GM12878 (cell line): Measurements from ENCODE around the gene CFAP61. TPM values are rescaled to one million over a fixed set of nuclear protein-coding genes. Genes with fewer than 3 reads are reported as not detected.

Source experiments
- ATAC-seq: fragments of 200-7000 bp; cut with Tn5 transposase; 3 replicates; pipeline ENCODE4 v1.9.1; 2020; ENCODE audit warnings: mild to moderate bottlenecking, moderate library complexity
- BruUV-seq: library from RNA; stranded (reverse); fragments of 400-500 nt; replicated peaks from 2 replicates; lab custom pipeline; 2021; lab: Mats Ljungman, UMichigan
- CTCF ChIA-PET: fragments of 300-600 bp; sonication (Branson Sonifier 250); formaldehyde crosslinking; extraction: SDS; loops from one replicate; lab custom pipeline; 2021; ENCODE audit warnings: inconsistent platforms; lab: Yijun Ruan, JAX
- POLR2A ChIA-PET: fragments of 350-600 bp; formaldehyde crosslinking; extraction: SDS; loops from one replicate; lab custom pipeline; 2021; ENCODE audit warnings: inconsistent platforms; lab: Charles Lee
- RAD21 ChIA-PET: fragments of 300-600 bp; sonication (Branson Sonifier 250); formaldehyde crosslinking; loops from one replicate; lab custom pipeline; 2023; ENCODE audit warnings: antibody characterized with exemption; ENCODE audit not compliant: unreplicated experiment; lab: Charles Lee
- SMC1A ChIA-PET: fragments of 300-600 bp; sonication (Branson Sonifier 250); formaldehyde crosslinking; loops from one replicate; lab custom pipeline; 2023; ENCODE audit not compliant: unreplicated experiment, uncharacterized antibody; lab: Charles Lee
- DNase-seq: peaks from one replicate; pipeline ENCODE4 v3.0.0-alpha.2; 2011; ENCODE audit warnings: low read depth, low spot score
- FAIRE-seq: peaks from 3 replicates; lab custom pipeline; 2011; peaks lifted over from hg19 to GRCh38; lab: Jason Lieb, UNC
- H2AFZ ChIP-seq: 2 replicates; pipeline ENCODE4 v1.6.0; 2011; ENCODE audit warnings: low read depth, low read length, control low read depth; ENCODE audit not compliant: control insufficient read depth
- H3K27ac ChIP-seq: 2 replicates; pipeline ENCODE4 v1.5.1; 2011; ENCODE audit warnings: control low read depth; ENCODE audit not compliant: control insufficient read depth, insufficient read depth
- H3K27me3 ChIP-seq, 2 experiments: replicated peaks in 1 of 2; 2 replicates each; pipeline versions ENCODE4 v1.6.0 to v1.6.1; 2011; ENCODE audit warnings: low read length in 1 of 2; ENCODE audit not compliant: control insufficient read depth in 2 of 2, insufficient read depth in 2 of 2
- H3K36me3 ChIP-seq, 2 experiments: 2 replicates each; pipeline ENCODE4 v1.5.1; 2011; ENCODE audit warnings: low read length in 1 of 2; ENCODE audit not compliant: control insufficient read depth in 2 of 2, insufficient read depth in 2 of 2
- H3K4me1 ChIP-seq: 2 replicates; pipeline ENCODE4 v1.6.1; 2011; ENCODE audit warnings: mild to moderate bottlenecking, low read length, moderate library complexity, mixed read lengths; ENCODE audit not compliant: control insufficient read depth, insufficient read depth
- H3K4me2 ChIP-seq: 2 replicates; pipeline ENCODE4 v1.6.0; 2011; ENCODE audit warnings: control low read depth; ENCODE audit not compliant: control insufficient read depth, insufficient read depth
- H3K4me3 ChIP-seq: fragments of 200-600 bp; sonication (generic); 2 replicates; pipeline ENCODE4 v1.5.1; 2016
- H3K79me2 ChIP-seq: 2 replicates; pipeline ENCODE4 v1.6.0; 2011; ENCODE audit warnings: low read length; ENCODE audit not compliant: control insufficient read depth, insufficient read depth
- H3K9ac ChIP-seq: 2 replicates; pipeline ENCODE4 v1.8.0; 2011; ENCODE audit warnings: low read length, control low read depth, mixed read lengths; ENCODE audit not compliant: control insufficient read depth, insufficient read depth
- H3K9me3 ChIP-seq: replicated peaks from 3 replicates; pipeline ENCODE4 v1.5.1; 2011; ENCODE audit warnings: mild to moderate bottlenecking, low read length; ENCODE audit not compliant: control insufficient read depth, insufficient read depth
- H4K20me1 ChIP-seq: 2 replicates; pipeline ENCODE4 v1.6.0; 2011; ENCODE audit not compliant: control insufficient read depth, insufficient read depth
- ATF7 ChIP-seq: fragments of 450-650 bp; IDR thresholded peaks from 2 replicates; pipeline ENCODE4 v1.6.1; 2016; ENCODE audit warnings: low read depth, mild to moderate bottlenecking
- BCL11A ChIP-seq: IDR thresholded peaks from 2 replicates; pipeline ENCODE4 v1.6.1; 2011; ENCODE audit warnings: low read depth, low read length
- EP300 ChIP-seq, 2 experiments: fragments of 150-350 bp in 1 of 2; IDR thresholded peaks; 2 replicates each; pipeline ENCODE4 v1.6.1; 2011 to 2012; ENCODE audit warnings: low read depth in 2 of 2, low read length in 2 of 2, borderline replicate concordance in 1 of 2, improper control_type of control experiment in 1 of 2, inconsistent platforms in 1 of 2; ENCODE audit not compliant: control insufficient read depth in 1 of 2
- GABPA ChIP-seq: IDR thresholded peaks from 2 replicates; pipeline ENCODE4 v1.6.1; 2014; ENCODE audit warnings: antibody characterized with exemption, low read depth, mild to moderate bottlenecking, inconsistent platforms
- KAT2A ChIP-seq: conservative IDR thresholded peaks from 2 replicates; pipeline ENCODE4 v1.6.1; 2011; ENCODE audit warnings: low read depth, low read length; ENCODE audit not compliant: control insufficient read depth
- MEF2B ChIP-seq: fragments of 450-650 bp; IDR thresholded peaks from 2 replicates; pipeline ENCODE4 v1.6.1; 2018; ENCODE audit warnings: mild to moderate bottlenecking, moderate library complexity; ENCODE audit not compliant: partially characterized antibody, poor library complexity, severe bottlenecking
- MTA2 ChIP-seq: fragments of 450-650 bp; IDR thresholded peaks from 2 replicates; pipeline ENCODE4 v1.6.1; 2016; ENCODE audit warnings: low read depth, mild to moderate bottlenecking, moderate library complexity
- MXI1 ChIP-seq: fragments of 150-350 bp; IDR thresholded peaks from 2 replicates; pipeline ENCODE4 v1.6.1; 2011; ENCODE audit warnings: low read depth, mild to moderate bottlenecking, inconsistent platforms, low read length, improper control_type of control experiment
- MYB ChIP-seq: fragments of 150-350 bp; IDR thresholded peaks from 2 replicates; pipeline ENCODE4 v1.6.1; 2014; ENCODE audit warnings: mild to moderate bottlenecking, low read depth, low read length, borderline replicate concordance
- NFIC ChIP-seq: IDR thresholded peaks from 2 replicates; pipeline ENCODE4 v1.6.1; 2012; ENCODE audit warnings: low read depth, mild to moderate bottlenecking, inconsistent platforms, low read length, moderate library complexity
- NFXL1 ChIP-seq: fragments of 450-650 bp; IDR thresholded peaks from 2 replicates; pipeline ENCODE4 v1.6.1; 2017; ENCODE audit warnings: antibody characterized with exemption, mild to moderate bottlenecking, borderline replicate concordance
- NR2C2 ChIP-seq: IDR thresholded peaks from 2 replicates; pipeline ENCODE4 v1.6.1; 2011; ENCODE audit warnings: borderline replicate concordance, low read depth; ENCODE audit not compliant: control insufficient read depth, insufficient read length
- POLR2A ChIP-seq: IDR thresholded peaks from 2 replicates; pipeline ENCODE4 v1.6.1; 2011; ENCODE audit warnings: low read depth, mild to moderate bottlenecking, low read length
- SUZ12 ChIP-seq: fragments of 200-600 bp; sonication (generic); IDR thresholded peaks from one replicate; pipeline ENCODE4 v1.6.1; 2018; ENCODE audit warnings: antibody characterized with exemption, mild to moderate bottlenecking; ENCODE audit not compliant: unreplicated experiment
- TBL1XR1 ChIP-seq: IDR thresholded peaks from 2 replicates; pipeline ENCODE4 v1.6.1; 2012; ENCODE audit warnings: low read depth, low read length, improper control_type of control experiment
- YY1 ChIP-seq: IDR thresholded peaks from 2 replicates; pipeline ENCODE4 v1.6.1; 2011; ENCODE audit warnings: low read depth, mild to moderate bottlenecking, low read length
- WGBS: methylation state at CpG from one replicate; pipeline ENCODE4 v1.1.6; 2016; ENCODE audit warnings: low lambda C conversion rate; ENCODE audit not compliant: insufficient replicate concordance, insufficient coverage; ENCODE audit errors: missing lambda C conversion rate; 5-methylcytosine and 5-hydroxymethylcytosine counted together
- in situ Hi-C: fragments of 300-500 bp; cut with MboI; formaldehyde crosslinking; loops from 9 replicates; pipeline ENCODE4 v1.14.3; 2018; ENCODE audit warnings: mixed read lengths
- intact Hi-C: fragments of 100-400 bp; cut with micrococcal nuclease; formaldehyde crosslinking; loops from one replicate; pipeline ENCODE4 v1.14.2; 2022; ENCODE audit not compliant: unreplicated experiment
- polyA plus RNA-seq, 11 experiments: library from polyadenylated mRNA; depleted of rRNA in 4 of 11; unstranded in 6 of 11; stranded (reverse) in 5 of 11; fragments of >200 nt; fragmentation: Nextera tagmentation in 4 of 11; fragmentation: Illumina TruSeq in 1 of 11; extraction: Ambion mirVana in 4 of 11; extraction: Trizol in 1 of 11; gene quantifications; 1 replicate in 1 of 11; 2 replicates in 10 of 11; pipeline versions ENCODE4 v1.2.1 to v1.2.3, GENCODE V29; 2011 to 2016; ENCODE audit warnings: inconsistent platforms in 2 of 11, missing spikeins in 2 of 11, low read depth in 1 of 11
- total RNA-seq, 4 experiments: library from RNA; depleted of rRNA in 3 of 4; stranded (reverse); fragments of >200 nt in 3 of 4; fragmentation: Illumina TruSeq in 1 of 4; extraction: Trizol in 1 of 4; gene quantifications; 2 replicates each; pipeline versions ENCODE4 v1.2.1 to v1.2.3, GENCODE V29; 2013 to 2021
- TF ChIP-seq, protein P1 (sequence below): fragments of 450-650 bp; IDR thresholded peaks from 2 replicates; pipeline ENCODE4 v1.6.1; 2017; ENCODE audit warnings: antibody characterized with exemption, mild to moderate bottlenecking, moderate library complexity
- TF ChIP-seq, protein P2 (sequence below): IDR thresholded peaks from 2 replicates; pipeline ENCODE4 v1.6.1; 2011; ENCODE audit warnings: low read depth, mild to moderate bottlenecking, low read length, moderate library complexity, borderline replicate concordance; ENCODE audit errors: extremely low read depth

The CFAP61 gene
- total and polyA plus RNA-seq, 10 of the 15 experiments (the other 5 are each of a cell fraction or from before 2014, with no cell fraction given): 0.11 to 0.41 (median 0.24) TPM; not detected in 7

DNA sequence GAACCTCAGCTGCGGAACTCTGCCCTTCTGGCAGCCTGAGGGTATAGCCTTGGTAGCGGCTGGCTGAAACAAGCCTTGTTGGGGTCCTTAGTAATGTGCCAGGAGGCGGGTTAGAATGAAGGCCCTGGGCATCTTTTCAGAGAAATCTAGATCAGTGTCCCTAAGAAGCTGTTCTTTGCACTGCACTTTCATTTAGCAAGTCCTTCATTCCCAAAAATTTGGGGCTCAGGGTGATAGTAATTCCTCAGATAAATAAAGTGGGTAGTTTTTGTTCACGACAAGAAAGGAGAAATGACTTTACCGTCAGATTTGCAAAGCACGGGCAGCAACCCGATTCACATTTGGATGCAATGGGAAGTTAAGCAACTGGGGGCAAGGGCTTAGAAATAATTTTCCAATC is 318.8 kb downstream of the CFAP61 start (continued):
- TF ChIP-seq, protein P1, sequence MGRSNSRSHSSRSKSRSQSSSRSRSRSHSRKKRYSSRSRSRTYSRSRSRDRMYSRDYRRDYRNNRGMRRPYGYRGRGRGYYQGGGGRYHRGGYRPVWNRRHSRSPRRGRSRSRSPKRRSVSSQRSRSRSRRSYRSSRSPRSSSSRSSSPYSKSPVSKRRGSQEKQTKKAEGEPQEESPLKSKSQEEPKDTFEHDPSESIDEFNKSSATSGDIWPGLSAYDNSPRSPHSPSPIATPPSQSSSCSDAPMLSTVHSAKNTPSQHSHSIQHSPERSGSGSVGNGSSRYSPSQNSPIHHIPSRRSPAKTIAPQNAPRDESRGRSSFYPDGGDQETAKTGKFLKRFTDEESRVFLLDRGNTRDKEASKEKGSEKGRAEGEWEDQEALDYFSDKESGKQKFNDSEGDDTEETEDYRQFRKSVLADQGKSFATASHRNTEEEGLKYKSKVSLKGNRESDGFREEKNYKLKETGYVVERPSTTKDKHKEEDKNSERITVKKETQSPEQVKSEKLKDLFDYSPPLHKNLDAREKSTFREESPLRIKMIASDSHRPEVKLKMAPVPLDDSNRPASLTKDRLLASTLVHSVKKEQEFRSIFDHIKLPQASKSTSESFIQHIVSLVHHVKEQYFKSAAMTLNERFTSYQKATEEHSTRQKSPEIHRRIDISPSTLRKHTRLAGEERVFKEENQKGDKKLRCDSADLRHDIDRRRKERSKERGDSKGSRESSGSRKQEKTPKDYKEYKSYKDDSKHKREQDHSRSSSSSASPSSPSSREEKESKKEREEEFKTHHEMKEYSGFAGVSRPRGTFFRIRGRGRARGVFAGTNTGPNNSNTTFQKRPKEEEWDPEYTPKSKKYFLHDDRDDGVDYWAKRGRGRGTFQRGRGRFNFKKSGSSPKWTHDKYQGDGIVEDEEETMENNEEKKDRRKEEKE: no peak
- TF ChIP-seq YY1: no peak
- no peak for TF ChIP-seq TBL1XR1
- no peak for TF ChIP-seq KAT2A
- no peak for TF ChIP-seq BCL11A
- TF ChIP-seq SUZ12: no peak
- TF ChIP-seq NFIC: no peak
- no peak for TF ChIP-seq POLR2A
- no peak for TF ChIP-seq NFXL1
- TF ChIP-seq, all 136 proteins: peak for 0

DNA sequence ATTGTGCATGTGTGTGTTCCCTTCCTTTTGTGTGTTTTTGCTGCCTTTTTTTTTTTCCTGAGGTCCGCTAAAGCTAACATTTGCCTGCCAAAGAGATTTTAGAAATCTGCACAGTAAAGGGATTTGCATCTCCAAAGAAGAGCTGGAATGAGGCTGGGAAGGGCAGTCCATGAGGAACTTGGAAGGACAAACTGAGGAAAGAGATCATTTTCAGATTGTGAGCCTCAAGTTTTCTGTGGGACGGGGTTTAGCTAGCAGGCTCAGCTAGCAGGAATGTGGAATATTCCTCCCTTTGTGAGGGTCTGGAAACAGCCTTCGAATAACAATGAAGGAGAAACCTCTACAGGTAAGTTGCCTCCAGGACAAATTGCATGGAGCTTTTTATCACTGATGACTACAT is 319.3 kb downstream of the CFAP61 start:
- DNase-seq (no peak), FAIRE-seq (no peak), ATAC-seq (no peak)
- intact Hi-C loops: loop anchor here (5.0 kb wide), 1 partner anchor 56 kb away; no protein-coding TSS in a partner anchor
- Histone ChIP-seq H4K20me1 (no peaks in the 10 kb centered on the region), H3K27me3 (peaks cover 10 to 13% of the 10 kb centered on the region in 2 experiments), H3K4me2 (no peak overlapping the region), H2AFZ (no peak overlapping the region), H3K36me3 (no peaks in the 10 kb centered on the region), H3K79me2 (no peaks in the 10 kb centered on the region), H3K9ac (no peak overlapping the region), H3K27ac (no peak overlapping the region), H3K9me3 (no peaks in the 10 kb centered on the region), H3K4me1 (no peaks in the 10 kb centered on the region), H3K4me3 (no peak overlapping the region)
- 75% methylated on average over 3 of the region's 3 CpGs for WGBS
- no TSS peak for BruUV-seq
- in situ Hi-C loops: no loop called here
- RAD21 ChIA-PET: no interaction called here
- SMC1A ChIA-PET: interaction anchor here (0.6 to 1.9 kb wide), 4 partner anchors 190 to 222 kb away, joined by 3 to 5 read pairs (median 4); no protein-coding TSS in a partner anchor
- POLR2A ChIA-PET: no interaction called here
- CTCF ChIA-PET: interaction anchor here (0.8 to 1.4 kb wide), 2 partner anchors 36 to 288 kb away, joined by 3 to 5 read pairs; no protein-coding TSS in a partner anchor
- TF ChIP-seq NR2C2 (no peak), EP300 (IDR thresholded peaks at IDR 0.05; ENCODE audit: borderline replicate concordance in 1 of 2, control insufficient read depth in 1 of 2, low read depth in 2 of 2, low read length in 2 of 2) (no peak), MEF2B (no peak), MTA2 (no peak), ATF7 (no peak), GABPA (no peak), MXI1 (no peak), MYB (no peak)
- TF ChIP-seq, protein P2, sequence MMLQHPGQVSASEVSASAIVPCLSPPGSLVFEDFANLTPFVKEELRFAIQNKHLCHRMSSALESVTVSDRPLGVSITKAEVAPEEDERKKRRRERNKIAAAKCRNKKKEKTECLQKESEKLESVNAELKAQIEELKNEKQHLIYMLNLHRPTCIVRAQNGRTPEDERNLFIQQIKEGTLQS: no peak
